Measurements from ENCODE around the gene HABP2. TPM values are rescaled to one million over a fixed set of nuclear protein-coding genes. Genes with fewer than 3 reads are reported as not detected.

Gene HABP2
- total RNA-seq, 1 donor from 2014 or later: not detected

- TF ChIP-seq CTCF (IDR thresholded peaks at IDR 0.05): no peak
Observed at GRCh38 chr10:113627836-113628235, 75.0 kb downstream of the HABP2 start.

GRCh38 chr10:113628607-113629153 lies 75.8 kb downstream of the HABP2 start:
- TF ChIP-seq CTCF (IDR thresholded peaks at IDR 0.05): no peak
- Mint-ChIP-seq H3K27ac (ENCODE audit: unreplicated experiment) (no peak overlapping the region), H3K4me3 (ENCODE audit: unreplicated experiment) (no peak overlapping the region), H3K9me3 (ENCODE audit: low read depth) (no peaks in the 10 kb centered on the region), H3K27me3 (ENCODE audit: low read depth) (peaks cover 16% of the 10 kb centered on the region), H3K4me1 (ENCODE audit: low read depth) (peaks cover 20% of the 10 kb centered on the region), H3K36me3 (ENCODE audit: low read depth) (no peaks in the 10 kb centered on the region)
- DNase-seq (ENCODE audit: low spot score): no peak

More at GRCh38 chr10:113627836-113628235, 75.0 kb downstream of the HABP2 start:
- DNase-seq (ENCODE audit: low spot score): no peak
- no peak overlapping the region for H3K27ac Mint-ChIP-seq (ENCODE audit: unreplicated experiment)
- no peak overlapping the region for H3K4me3 Mint-ChIP-seq (ENCODE audit: unreplicated experiment)
- peaks cover 20% of the 10 kb centered on the region for H3K4me1 Mint-ChIP-seq (ENCODE audit: low read depth)
- H3K36me3 Mint-ChIP-seq (ENCODE audit: low read depth): no peaks in the 10 kb centered on the region
- H3K27me3 Mint-ChIP-seq (ENCODE audit: low read depth): peaks cover 21% of the 10 kb centered on the region
- no peaks in the 10 kb centered on the region for H3K9me3 Mint-ChIP-seq (ENCODE audit: low read depth)

- no peak overlapping the region for H3K27ac Mint-ChIP-seq (ENCODE audit: unreplicated experiment)
Observed at GRCh38 chr10:113630929-113631533, 78.2 kb downstream of the HABP2 start.

GRCh38 chr10:113631684-113632367 lies 79.0 kb downstream of the HABP2 start:
- Mint-ChIP-seq H3K27me3 (ENCODE audit: low read depth) (no peaks in the 10 kb centered on the region), H3K27ac (ENCODE audit: unreplicated experiment) (no peak overlapping the region), H3K9me3 (ENCODE audit: low read depth) (peaks cover 6% of the 10 kb centered on the region), H3K4me1 (ENCODE audit: low read depth) (peaks cover 16% of the 10 kb centered on the region), H3K36me3 (ENCODE audit: low read depth) (no peaks in the 10 kb centered on the region), H3K4me3 (ENCODE audit: unreplicated experiment) (no peak overlapping the region)
- no peak for DNase-seq (ENCODE audit: low spot score)
- no peak for TF ChIP-seq CTCF (IDR thresholded peaks at IDR 0.05)

More at GRCh38 chr10:113630929-113631533, 78.2 kb downstream of the HABP2 start:
- Mint-ChIP-seq H3K36me3 (ENCODE audit: low read depth) (no peaks in the 10 kb centered on the region), H3K9me3 (ENCODE audit: low read depth) (peaks cover 6% of the 10 kb centered on the region), H3K4me1 (ENCODE audit: low read depth) (peaks cover 20% of the 10 kb centered on the region), H3K27me3 (ENCODE audit: low read depth) (no peaks in the 10 kb centered on the region), H3K4me3 (ENCODE audit: unreplicated experiment) (no peak overlapping the region)
- no peak for DNase-seq (ENCODE audit: low spot score)
- no peak for TF ChIP-seq CTCF (IDR thresholded peaks at IDR 0.05)

Other genes starting within 250 kb of the HABP2 start
- gene NRAP, start 111.0 kb downstream of the HABP2 start, total RNA-seq: not detected in 3 replicates
- gene CASP7, start 126.9 kb downstream of the HABP2 start, total RNA-seq: 24.0 to 30.4 TPM (median 26.2 TPM) in 3 replicates
- not detected in 3 replicates for gene PLEKHS1, start 198.6 kb downstream of the HABP2 start, total RNA-seq